Measurements from ENCODE around the gene NUP58.

The NUP58 gene

DNA sequence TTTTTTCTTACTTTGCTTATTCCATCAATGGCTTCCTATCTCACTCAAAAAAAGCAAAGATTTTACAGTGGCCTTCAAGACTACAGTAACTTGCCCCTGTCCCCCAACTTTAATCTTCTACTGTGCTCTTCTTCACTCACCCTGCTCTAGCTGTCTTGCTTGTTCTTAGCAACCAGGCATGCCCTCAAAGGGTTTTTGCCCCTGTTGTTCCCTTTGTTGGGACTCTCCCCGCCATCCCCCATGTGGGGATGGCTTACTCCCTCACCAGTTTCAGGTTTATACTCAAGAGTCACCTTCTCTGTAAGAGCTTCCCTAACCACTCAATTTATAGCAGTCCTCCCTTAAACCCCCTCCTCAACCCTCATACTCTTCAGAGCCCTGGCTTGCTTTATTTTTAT is 19.5 kb upstream of the NUP58 start:
- no peak for DNase-seq
- H3K4me1 Mint-ChIP-seq: peaks cover 27% of the 10 kb centered on the region
- no peaks in the 10 kb centered on the region for H3K27me3 Mint-ChIP-seq (ENCODE audit: low read depth, poor library complexity)
- peaks cover 5% of the 10 kb centered on the region for H3K36me3 Mint-ChIP-seq (ENCODE audit: low read depth)
- no peak overlapping the region for H3K4me3 Mint-ChIP-seq
- TF ChIP-seq, protein P1, sequence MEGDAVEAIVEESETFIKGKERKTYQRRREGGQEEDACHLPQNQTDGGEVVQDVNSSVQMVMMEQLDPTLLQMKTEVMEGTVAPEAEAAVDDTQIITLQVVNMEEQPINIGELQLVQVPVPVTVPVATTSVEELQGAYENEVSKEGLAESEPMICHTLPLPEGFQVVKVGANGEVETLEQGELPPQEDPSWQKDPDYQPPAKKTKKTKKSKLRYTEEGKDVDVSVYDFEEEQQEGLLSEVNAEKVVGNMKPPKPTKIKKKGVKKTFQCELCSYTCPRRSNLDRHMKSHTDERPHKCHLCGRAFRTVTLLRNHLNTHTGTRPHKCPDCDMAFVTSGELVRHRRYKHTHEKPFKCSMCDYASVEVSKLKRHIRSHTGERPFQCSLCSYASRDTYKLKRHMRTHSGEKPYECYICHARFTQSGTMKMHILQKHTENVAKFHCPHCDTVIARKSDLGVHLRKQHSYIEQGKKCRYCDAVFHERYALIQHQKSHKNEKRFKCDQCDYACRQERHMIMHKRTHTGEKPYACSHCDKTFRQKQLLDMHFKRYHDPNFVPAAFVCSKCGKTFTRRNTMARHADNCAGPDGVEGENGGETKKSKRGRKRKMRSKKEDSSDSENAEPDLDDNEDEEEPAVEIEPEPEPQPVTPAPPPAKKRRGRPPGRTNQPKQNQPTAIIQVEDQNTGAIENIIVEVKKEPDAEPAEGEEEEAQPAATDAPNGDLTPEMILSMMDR (IDR thresholded peaks at IDR 0.05): no peak
- no peaks in the 10 kb centered on the region for H3K9me3 Mint-ChIP-seq
- H3K27ac Mint-ChIP-seq: peak overlapping the region; percentile 7

DNA sequence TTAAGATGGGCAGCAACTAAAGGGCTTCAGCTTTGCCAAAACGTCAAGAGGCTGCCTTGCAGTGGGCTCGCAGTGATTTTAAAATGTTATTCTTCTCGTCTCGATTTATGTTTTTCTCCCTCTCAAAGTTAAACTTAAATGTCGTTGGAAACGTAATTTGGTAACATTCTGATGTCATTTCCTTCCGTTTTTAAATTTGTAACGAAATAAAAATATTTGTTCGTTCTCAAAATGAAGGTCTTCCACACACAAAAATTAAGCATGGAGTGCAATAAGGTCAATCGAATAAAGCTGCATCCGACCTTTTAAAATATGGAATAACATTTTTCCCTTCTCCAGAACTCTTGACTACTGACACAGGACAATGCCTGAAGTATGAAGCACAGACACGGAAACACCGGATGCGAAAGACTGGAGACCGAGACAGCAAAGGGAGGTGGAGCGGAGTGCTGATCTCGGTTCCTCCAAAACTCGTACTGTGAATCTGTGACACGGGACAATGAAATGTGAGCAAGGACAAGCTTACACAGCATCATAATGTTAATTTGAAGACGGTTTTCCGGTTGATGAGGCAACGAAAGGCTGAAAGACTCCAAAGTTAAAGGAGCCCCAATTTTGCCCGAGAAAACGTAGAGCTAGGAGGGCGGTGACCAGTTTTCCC is 15.0 kb upstream of the NUP58 start:
- TF ChIP-seq, protein P1 (IDR thresholded peaks at IDR 0.05): no peak
- no peaks in the 10 kb centered on the region for H3K9me3 Mint-ChIP-seq
- peak overlapping the region; percentile 36 for H3K27ac Mint-ChIP-seq
- H3K27me3 Mint-ChIP-seq (ENCODE audit: low read depth, poor library complexity): peaks cover 19% of the 10 kb centered on the region
- peak; percentile 19 for DNase-seq
- no peaks in the 10 kb centered on the region for H3K36me3 Mint-ChIP-seq (ENCODE audit: low read depth)
- peak overlapping the region; percentile 97 for H3K4me3 Mint-ChIP-seq
- peaks cover 22% of the 10 kb centered on the region for H3K4me1 Mint-ChIP-seq

DNA sequence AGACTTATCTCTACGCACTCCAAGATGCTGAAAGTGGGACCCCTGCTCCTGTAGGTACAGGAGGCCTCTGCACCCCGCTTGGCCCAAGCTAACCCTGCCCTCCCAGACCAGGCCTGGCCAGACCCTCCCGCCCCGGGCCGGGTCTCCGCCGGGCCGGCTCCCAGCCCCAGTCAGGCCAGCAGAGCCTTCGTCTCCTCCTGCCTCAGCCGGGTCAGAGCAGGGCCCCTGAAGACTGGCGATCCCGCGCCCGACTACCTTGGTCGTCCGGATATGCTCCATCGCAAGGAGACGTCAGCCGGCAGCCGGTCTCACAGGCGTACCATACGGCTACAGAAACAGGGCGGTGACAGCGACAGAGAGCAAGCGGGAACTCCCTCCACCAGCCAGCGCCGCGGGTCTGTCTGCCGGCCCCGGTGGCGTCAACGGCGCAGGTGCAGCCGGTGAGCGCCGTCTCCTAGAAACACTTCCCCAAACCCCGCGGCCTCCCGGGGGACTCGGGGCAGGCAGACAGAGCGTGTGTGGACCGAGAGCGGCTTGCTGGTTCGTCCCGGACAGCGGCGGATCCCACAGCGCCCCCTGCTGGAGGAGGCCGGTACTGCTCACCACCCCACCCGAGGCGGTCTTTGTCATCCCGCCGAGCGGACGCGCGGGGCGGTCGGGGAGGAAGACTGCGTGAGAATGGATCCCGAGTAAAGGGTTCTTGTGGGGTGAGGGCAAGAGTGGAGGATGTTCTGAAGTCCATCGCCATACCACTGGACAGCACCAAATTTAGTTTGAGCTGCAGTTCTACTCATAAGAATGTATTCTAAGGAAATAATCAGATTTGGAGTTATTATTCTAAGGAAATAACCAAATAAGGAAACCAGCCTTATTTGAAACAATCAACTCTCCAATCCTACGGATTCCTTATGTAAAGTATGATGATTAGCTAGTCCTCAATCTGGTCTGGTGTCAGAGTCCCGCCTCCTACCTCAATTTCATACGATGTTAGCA is 14.2 kb upstream of the NUP58 start, which contains the start of gene MTMR6:
MTMR6 (minus strand) TSS at position 520 of the 993 bp plus-strand sequence; CDS start at position 279, 241 bp downstream.
- peak within 1 kb of the TSS; percentile 97 for H3K4me3 Mint-ChIP-seq
- H3K36me3 Mint-ChIP-seq (ENCODE audit: low read depth): no peaks in the 10 kb centered on the region
- H3K27ac Mint-ChIP-seq: peak within 1 kb of the TSS; percentile 88
- peaks cover 14% of the 10 kb centered on the region for H3K4me1 Mint-ChIP-seq
- no peaks in the 10 kb centered on the region for H3K9me3 Mint-ChIP-seq
- TF ChIP-seq, protein P1 (IDR thresholded peaks at IDR 0.05): peak; percentile 100
- H3K27me3 Mint-ChIP-seq (ENCODE audit: low read depth, poor library complexity): peaks cover 24% of the 10 kb centered on the region
- peak; percentile 98 for DNase-seq

DNA sequence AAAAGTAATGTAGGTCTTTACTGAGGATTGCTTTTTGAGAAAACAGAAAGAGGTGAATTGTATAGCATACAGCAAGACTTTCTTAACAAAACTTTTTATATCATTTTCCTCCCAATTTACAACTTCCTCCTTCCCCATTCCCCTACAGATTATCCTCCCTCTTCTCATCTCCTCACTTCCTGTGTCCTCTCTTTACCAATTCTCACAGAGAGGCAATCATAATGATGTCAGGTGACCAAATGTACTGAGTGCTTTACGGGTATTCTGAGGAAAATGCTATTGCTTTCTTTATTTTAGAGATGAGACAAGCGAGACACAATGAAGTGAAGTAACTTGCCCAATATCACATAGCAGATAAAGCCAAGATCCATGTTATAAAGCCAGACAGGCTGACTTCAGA is 12.5 kb upstream of the NUP58 start:
- H3K36me3 Mint-ChIP-seq (ENCODE audit: low read depth): no peaks in the 10 kb centered on the region
- DNase-seq: no peak
- H3K27ac Mint-ChIP-seq: no peak overlapping the region
- H3K4me1 Mint-ChIP-seq: peaks cover 13% of the 10 kb centered on the region
- H3K9me3 Mint-ChIP-seq: no peaks in the 10 kb centered on the region
- no peak overlapping the region for H3K4me3 Mint-ChIP-seq
- H3K27me3 Mint-ChIP-seq (ENCODE audit: low read depth, poor library complexity): peaks cover 25% of the 10 kb centered on the region
- TF ChIP-seq, protein P1 (IDR thresholded peaks at IDR 0.05): no peak

DNA sequence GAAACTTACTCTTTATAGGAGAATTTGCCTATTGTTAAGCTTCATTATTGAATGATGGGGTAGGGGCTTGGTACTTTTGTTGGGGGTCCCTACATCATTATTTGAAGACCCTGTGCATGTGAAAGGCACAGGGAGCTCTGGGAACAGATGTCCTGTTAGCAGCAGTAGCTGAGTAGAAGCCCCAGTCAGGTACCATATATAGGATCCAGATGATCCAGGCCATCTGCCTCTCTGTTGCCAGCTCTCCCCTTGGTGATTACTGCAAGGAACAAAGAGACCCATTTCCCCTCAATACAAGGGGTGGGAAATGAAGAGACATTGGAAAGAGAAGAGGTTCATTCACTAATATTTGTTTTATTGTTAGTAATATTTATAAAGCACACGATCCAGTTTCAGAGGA is 9.7 kb upstream of the NUP58 start:
- no peaks in the 10 kb centered on the region for H3K36me3 Mint-ChIP-seq (ENCODE audit: low read depth)
- no peak overlapping the region for H3K27ac Mint-ChIP-seq
- TF ChIP-seq, protein P1 (IDR thresholded peaks at IDR 0.05): no peak
- H3K4me3 Mint-ChIP-seq: no peak overlapping the region
- DNase-seq: no peak
- peaks cover 51% of the 10 kb centered on the region for H3K27me3 Mint-ChIP-seq (ENCODE audit: low read depth, poor library complexity)
- peaks cover under 1% of the 10 kb centered on the region for H3K4me1 Mint-ChIP-seq
- no peaks in the 10 kb centered on the region for H3K9me3 Mint-ChIP-seq
